D721Med (cell line): Measurements from ENCODE around the gene NUFIP2.

Experiments
- DNase-seq: peaks from one replicate; pipeline ENCODE4 v3.0.0; 2011; ENCODE audit warnings: low spot score; ENCODE audit not compliant: insufficient read length
- FAIRE-seq: peaks from 2 replicates; lab custom pipeline; 2011; peaks lifted over from hg19 to GRCh38; lab: Jason Lieb, UNC
- CTCF ChIP-seq: IDR thresholded peaks from 2 replicates; pipeline ENCODE4 v1.5.1; 2012; ENCODE audit warnings: mild to moderate bottlenecking, control low read depth; ENCODE audit not compliant: insufficient read depth; ENCODE audit errors: missing control alignments

The NUFIP2 gene

GRCh38 chr17:29292992-29293889 lies 707 bp downstream of the NUFIP2 start:
- no peak for FAIRE-seq
- no peak for TF ChIP-seq CTCF
- DNase-seq, result no peak

GRCh38 chr17:29292071-29292991 lies 1.6 kb downstream of the NUFIP2 start:
- TF ChIP-seq CTCF, result no peak
- DNase-seq, result no peak
- no peak for FAIRE-seq

GRCh38 chr17:29291163-29291752 lies 2.7 kb downstream of the NUFIP2 start:
- FAIRE-seq, result no peak

GRCh38 chr17:29289852-29290251 lies 4.1 kb downstream of the NUFIP2 start:
- TF ChIP-seq CTCF, result no peak
- no peak for FAIRE-seq
- DNase-seq, result no peak

More at GRCh38 chr17:29291163-29291752, 2.7 kb downstream of the NUFIP2 start:
- no peak for DNase-seq
- peak; percentile 91 for TF ChIP-seq CTCF

- FAIRE-seq (no peak), DNase-seq (no peak)
- TF ChIP-seq CTCF, result no peak
Measured at GRCh38 chr17:29283961-29284360, 10.0 kb downstream of the NUFIP2 start.

- DNase-seq (no peak), FAIRE-seq (no peak)
- peak; percentile 3 for TF ChIP-seq CTCF
Measured at GRCh38 chr17:29283496-29283895, 10.5 kb downstream of the NUFIP2 start.
